GM12801 (cell line): ENCODE data around the gene NGB.

Source experiments
- TF ChIP-seq, protein P1 (sequence below): IDR thresholded peaks from one replicate; pipeline ENCODE4 v1.5.1; 2011; ENCODE audit warnings: control low read depth; ENCODE audit not compliant: insufficient read length; ENCODE audit errors: extremely low read depth

Gene NGB

DNA sequence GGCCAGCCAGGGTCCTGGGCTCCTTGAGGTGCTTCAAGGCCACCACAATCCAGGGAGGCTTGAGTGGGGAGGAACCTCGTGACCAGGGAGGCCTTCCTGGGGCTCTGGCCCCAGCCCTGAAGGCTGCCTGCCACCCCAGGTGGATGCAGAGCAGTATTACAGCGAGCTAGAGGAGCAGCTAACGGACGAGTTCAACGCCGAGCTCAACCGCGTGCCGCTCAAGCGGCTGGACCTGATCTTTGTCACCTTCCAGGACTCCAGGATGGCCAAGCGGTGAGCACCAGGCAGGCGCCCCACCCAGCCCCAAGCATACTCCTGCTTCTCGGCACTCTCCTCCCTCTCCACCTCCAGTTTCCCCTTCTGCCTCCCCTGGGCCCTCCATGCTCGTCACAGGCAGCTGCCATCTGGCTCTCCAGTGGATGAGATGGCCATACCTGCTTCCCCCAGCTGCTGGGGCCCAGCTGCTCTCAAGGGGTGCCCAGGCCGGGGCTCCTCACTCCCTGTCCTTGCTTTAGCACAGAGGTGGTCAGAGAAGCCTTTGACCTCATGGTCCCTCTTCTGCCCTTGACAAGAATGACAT, 30.6 kb downstream of the NGB start:
- TF ChIP-seq, protein P1, sequence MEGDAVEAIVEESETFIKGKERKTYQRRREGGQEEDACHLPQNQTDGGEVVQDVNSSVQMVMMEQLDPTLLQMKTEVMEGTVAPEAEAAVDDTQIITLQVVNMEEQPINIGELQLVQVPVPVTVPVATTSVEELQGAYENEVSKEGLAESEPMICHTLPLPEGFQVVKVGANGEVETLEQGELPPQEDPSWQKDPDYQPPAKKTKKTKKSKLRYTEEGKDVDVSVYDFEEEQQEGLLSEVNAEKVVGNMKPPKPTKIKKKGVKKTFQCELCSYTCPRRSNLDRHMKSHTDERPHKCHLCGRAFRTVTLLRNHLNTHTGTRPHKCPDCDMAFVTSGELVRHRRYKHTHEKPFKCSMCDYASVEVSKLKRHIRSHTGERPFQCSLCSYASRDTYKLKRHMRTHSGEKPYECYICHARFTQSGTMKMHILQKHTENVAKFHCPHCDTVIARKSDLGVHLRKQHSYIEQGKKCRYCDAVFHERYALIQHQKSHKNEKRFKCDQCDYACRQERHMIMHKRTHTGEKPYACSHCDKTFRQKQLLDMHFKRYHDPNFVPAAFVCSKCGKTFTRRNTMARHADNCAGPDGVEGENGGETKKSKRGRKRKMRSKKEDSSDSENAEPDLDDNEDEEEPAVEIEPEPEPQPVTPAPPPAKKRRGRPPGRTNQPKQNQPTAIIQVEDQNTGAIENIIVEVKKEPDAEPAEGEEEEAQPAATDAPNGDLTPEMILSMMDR: no peak

DNA sequence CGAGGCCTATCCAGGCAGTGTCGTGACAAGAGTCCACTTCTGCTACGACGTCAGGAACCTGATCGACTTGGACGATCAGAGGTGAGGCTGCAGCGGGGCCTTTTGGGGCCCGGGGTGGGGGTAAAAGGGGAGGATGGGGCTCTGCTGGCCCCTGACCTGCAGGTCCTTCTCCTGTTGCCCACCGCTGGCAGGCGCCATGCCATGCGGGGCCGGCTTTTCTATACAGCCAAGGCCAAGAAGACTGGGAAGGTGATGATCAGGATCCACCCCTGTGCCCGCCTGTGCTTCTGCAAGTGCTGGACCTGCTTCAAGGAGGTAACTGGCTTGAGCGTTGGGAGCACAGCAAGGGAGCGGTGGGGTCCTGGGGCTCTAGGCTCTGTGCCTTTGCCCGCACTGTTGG, 31.6 kb downstream of the NGB start:
- TF ChIP-seq, protein P1: no peak

DNA sequence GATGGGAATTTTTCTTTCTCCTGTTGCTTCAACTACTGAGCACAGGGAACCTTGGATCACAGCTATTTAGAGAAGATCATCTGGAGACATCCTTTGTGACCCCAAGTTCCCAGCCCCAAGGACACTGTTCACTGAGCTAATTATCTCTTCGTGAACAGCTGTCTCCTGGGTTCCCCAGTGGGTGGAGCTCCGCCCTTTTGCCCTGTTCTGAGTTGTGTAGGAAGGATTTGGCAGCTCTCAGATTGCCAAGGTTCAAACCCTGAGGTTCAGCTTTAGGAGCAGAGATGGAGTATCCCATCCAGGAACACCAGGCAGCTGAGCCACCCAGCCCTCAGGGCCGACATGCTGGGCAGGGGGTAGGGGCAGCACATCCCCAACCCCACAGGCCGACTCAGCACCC, 32.0 kb downstream of the NGB start:
- TF ChIP-seq, protein P1: no peak

DNA sequence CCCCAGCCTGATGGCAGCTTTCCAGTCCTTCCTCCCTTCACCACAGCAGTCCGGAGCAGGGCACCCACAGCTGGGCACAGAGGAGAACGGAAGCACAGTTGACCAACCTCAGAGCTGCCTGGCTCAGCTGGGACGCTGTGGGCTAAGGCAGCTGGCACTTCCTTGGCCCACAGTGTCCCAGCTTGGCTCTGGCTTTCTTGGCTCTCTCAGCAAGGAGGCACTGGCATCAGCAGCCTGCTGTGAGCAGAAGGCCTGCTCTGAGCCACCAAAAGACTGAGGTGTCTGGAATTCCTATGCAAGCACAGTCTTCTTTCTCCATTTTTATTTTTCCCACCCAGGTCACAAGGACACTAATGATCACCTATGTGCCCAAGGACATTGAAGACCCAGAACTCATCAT, 32.6 kb downstream of the NGB start:
- TF ChIP-seq, protein P1: no peak

DNA sequence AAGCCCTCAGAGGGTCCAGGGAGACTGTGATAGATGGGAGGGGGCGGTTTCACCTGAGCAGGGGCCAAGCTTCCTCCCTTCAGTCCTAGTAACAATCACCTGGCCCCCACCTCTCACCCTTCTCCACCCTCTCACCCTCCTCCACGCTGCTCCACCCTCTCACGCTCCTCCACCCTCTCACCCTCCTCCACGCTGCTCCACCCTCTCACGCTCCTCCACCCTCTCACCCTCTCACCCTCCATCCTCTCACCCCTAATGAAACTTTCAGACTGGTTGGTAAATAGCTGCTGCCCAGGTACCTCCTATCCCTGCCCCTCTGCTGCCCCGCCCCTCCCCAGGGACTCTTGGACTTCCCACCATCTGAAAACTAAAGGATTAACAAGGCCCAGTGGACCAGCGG, 34.2 kb downstream of the NGB start:
- TF ChIP-seq, protein P1: no peak

DNA sequence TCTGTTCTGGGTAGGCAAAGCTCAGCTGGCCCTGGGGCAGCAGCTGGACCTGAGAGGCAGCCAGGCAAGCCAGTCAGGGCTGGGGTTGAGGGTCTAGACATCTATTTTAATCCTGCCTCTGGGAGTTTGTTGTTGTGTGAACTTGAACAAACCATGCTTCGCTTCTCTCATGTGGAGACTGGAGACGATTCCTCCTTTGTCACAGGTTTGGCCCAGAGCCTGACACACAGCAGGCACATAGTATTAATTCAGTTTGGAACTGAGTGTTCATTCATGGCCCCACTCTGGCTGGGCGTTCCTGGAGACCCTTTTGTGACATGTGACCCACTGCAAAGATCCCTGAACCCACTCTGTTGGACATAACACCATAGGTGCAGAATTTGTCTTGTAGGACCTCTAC, 39.3 kb downstream of the NGB start:
- TF ChIP-seq, protein P1: no peak

DNA sequence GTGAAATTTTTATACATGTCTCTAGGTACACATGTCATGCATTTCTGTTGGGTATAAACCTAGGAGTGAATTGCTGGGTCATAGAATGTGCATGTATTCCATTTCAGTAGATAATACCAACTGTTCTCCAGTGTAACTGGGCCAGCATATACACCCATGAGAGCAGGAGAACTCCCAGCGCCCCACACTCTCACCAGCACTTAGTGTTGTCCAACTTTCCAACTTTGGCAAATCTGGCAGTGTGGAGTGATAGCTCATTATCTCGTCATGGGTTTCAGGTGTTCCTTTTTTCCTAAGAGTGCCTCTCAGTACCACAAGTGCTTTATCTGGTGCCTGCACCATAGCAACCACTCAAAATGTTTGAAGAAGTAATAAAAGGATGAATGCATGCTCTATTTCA, 40.1 kb downstream of the NGB start:
- TF ChIP-seq, protein P1: no peak
